Ishikawa (cell line): ENCODE data around the gene MYO16.

Experiments
- CEBPB ChIP-seq: IDR thresholded peaks from 2 replicates; pipeline ENCODE4 v1.6.1; 2012
- CREB1 ChIP-seq: IDR thresholded peaks from 2 replicates; pipeline ENCODE4 v1.6.1; 2012; ENCODE audit warnings: low read depth
- EGR1 ChIP-seq: IDR thresholded peaks from 2 replicates; pipeline ENCODE4 v1.6.1; 2012
- EP300 ChIP-seq: IDR thresholded peaks from 2 replicates; pipeline ENCODE4 v1.6.1; 2012; ENCODE audit warnings: borderline replicate concordance
- FOXM1 ChIP-seq: IDR thresholded peaks from 2 replicates; pipeline ENCODE4 v1.6.1; 2012; ENCODE audit warnings: low read depth, borderline replicate concordance
- NFIC ChIP-seq: IDR thresholded peaks from 2 replicates; pipeline ENCODE4 v1.6.1; 2012
- RAD21 ChIP-seq: IDR thresholded peaks from 2 replicates; pipeline ENCODE4 v1.6.1; 2012; ENCODE audit warnings: low read depth
- TAF1 ChIP-seq: IDR thresholded peaks from 2 replicates; pipeline ENCODE4 v1.6.1; 2012; ENCODE audit warnings: low read depth, mild to moderate bottlenecking
- TCF12 ChIP-seq: IDR thresholded peaks from 2 replicates; pipeline ENCODE4 v1.6.1; 2012; ENCODE audit warnings: low read depth
- TEAD4 ChIP-seq: IDR thresholded peaks from 2 replicates; pipeline ENCODE4 v1.6.1; 2012
- YY1 ChIP-seq: IDR thresholded peaks from 2 replicates; pipeline ENCODE4 v1.6.1; 2012; ENCODE audit warnings: low read depth
- ZBTB7A ChIP-seq: IDR thresholded peaks from 2 replicates; pipeline ENCODE4 v1.6.1; 2012; ENCODE audit warnings: low read depth
- TF ChIP-seq, protein P1 (sequence below): IDR thresholded peaks from 2 replicates; pipeline ENCODE4 v1.6.1; 2012; ENCODE audit warnings: low read depth, mild to moderate bottlenecking
- TF ChIP-seq, protein P2 (sequence below): IDR thresholded peaks from 2 replicates; pipeline ENCODE4 v1.6.1; 2012
- TF ChIP-seq, protein P3 (sequence below): IDR thresholded peaks from 2 replicates; pipeline ENCODE4 v1.6.1; 2012

Gene MYO16

DNA sequence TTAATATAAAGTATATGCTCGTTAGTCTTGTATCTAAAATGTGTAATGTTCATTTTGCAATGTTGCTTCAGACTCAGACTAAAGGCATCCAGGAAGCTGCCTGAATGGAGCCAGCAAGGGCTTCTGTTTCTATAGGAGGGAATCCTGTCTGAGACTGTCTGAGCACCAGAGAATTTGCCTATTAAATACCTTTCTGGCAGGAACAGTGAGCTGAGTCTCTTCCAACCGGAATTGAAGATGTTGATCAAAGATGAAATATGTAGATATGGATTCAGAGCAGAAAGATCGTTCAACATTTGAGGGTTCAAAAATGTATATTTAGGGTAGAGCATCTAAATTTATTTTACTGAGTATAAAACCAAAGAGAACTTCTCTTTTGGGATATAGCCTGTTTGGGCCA is 20.9 kb downstream of the MYO16 start:
- TF ChIP-seq RAD21: no peak

DNA sequence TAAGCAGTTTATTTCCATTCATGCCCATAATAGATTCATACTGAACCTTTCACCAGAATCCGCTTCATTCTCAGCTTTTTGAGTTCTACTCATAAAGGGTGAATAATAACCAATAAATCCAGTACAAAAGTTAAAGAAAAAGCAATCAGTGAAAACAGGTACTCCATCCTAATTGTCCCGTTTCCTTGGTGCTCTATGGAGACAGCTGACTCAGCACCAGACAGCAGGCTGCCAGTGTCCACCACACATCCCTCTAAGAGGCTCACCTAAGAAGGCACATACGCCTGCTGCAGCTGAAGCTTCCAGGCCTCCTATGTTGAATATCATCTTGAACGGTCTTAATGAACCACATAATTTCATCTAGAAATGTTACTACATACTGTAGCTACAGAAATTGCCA is 27.3 kb downstream of the MYO16 start:
- TF ChIP-seq, protein P1, sequence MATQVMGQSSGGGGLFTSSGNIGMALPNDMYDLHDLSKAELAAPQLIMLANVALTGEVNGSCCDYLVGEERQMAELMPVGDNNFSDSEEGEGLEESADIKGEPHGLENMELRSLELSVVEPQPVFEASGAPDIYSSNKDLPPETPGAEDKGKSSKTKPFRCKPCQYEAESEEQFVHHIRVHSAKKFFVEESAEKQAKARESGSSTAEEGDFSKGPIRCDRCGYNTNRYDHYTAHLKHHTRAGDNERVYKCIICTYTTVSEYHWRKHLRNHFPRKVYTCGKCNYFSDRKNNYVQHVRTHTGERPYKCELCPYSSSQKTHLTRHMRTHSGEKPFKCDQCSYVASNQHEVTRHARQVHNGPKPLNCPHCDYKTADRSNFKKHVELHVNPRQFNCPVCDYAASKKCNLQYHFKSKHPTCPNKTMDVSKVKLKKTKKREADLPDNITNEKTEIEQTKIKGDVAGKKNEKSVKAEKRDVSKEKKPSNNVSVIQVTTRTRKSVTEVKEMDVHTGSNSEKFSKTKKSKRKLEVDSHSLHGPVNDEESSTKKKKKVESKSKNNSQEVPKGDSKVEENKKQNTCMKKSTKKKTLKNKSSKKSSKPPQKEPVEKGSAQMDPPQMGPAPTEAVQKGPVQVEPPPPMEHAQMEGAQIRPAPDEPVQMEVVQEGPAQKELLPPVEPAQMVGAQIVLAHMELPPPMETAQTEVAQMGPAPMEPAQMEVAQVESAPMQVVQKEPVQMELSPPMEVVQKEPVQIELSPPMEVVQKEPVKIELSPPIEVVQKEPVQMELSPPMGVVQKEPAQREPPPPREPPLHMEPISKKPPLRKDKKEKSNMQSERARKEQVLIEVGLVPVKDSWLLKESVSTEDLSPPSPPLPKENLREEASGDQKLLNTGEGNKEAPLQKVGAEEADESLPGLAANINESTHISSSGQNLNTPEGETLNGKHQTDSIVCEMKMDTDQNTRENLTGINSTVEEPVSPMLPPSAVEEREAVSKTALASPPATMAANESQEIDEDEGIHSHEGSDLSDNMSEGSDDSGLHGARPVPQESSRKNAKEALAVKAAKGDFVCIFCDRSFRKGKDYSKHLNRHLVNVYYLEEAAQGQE: no peak
- TF ChIP-seq EGR1 (no peak), CEBPB (no peak), EP300 (no peak), YY1 (no peak), TCF12 (no peak), FOXM1 (no peak), TEAD4 (no peak), CREB1 (no peak), NFIC (no peak), RAD21 (no peak), TAF1 (no peak), ZBTB7A (no peak)
- TF ChIP-seq, protein P2, sequence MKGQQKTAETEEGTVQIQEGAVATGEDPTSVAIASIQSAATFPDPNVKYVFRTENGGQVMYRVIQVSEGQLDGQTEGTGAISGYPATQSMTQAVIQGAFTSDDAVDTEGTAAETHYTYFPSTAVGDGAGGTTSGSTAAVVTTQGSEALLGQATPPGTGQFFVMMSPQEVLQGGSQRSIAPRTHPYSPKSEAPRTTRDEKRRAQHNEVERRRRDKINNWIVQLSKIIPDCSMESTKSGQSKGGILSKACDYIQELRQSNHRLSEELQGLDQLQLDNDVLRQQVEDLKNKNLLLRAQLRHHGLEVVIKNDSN: no peak
- TF ChIP-seq, protein P3, sequence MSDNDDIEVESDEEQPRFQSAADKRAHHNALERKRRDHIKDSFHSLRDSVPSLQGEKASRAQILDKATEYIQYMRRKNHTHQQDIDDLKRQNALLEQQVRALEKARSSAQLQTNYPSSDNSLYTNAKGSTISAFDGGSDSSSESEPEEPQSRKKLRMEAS: no peak

DNA sequence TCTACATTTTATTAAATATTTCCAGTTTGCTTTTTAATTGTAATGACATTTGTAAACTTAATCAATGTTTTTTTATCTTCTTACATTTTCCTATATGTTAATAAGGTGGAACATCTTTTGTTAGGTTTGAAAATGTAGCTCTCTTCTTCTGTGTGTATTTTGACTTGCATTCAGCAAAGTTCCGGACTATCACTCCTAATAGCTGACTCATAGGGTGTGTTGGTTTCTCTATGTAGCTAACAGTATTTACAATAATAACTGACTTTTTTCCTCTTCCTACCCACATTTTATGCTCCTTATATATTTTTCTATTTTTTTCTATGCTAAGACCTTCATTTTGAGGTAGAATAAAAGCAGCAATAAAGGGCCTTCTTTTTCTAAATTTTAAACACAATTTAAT is 28.1 kb downstream of the MYO16 start:
- TF ChIP-seq CEBPB (no peak), TEAD4 (no peak), TAF1 (no peak), NFIC (no peak), RAD21 (no peak), TCF12 (no peak), FOXM1 (no peak), EGR1 (no peak), CREB1 (no peak), YY1 (no peak)
- TF ChIP-seq, protein P1: no peak
- TF ChIP-seq, protein P3: no peak

DNA sequence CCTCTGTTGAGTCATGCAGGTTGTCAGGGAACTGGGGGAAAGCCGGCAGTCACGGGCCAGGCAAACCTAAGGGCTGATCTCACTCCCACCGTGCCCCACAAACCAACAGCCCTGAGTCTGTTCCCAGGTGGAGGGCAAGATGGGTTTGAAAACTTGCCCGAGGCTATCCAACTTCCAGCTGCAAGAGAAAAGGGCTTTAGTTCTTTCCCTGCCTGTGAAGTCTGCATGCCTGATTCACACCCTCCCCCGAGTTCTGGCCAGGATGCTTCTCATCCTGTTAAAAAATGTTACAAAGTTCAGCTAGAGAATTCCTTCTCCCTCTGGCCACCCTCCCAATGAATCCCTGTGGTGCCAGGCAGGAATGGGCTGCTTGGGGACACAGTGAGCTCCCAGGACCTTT is 33.1 kb downstream of the MYO16 start:
- TF ChIP-seq FOXM1: no peak
- TF ChIP-seq CREB1: no peak
- no peak for TF ChIP-seq ZBTB7A
- TF ChIP-seq NFIC: no peak
- TF ChIP-seq, protein P2: no peak
- TF ChIP-seq, protein P1: no peak
- TF ChIP-seq, protein P3: no peak
- no peak for TF ChIP-seq CEBPB
- no peak for TF ChIP-seq TAF1
- no peak for TF ChIP-seq EP300
- TF ChIP-seq YY1: no peak
- no peak for TF ChIP-seq EGR1
- TF ChIP-seq RAD21: no peak
- no peak for TF ChIP-seq TEAD4
- TF ChIP-seq TCF12: no peak

DNA sequence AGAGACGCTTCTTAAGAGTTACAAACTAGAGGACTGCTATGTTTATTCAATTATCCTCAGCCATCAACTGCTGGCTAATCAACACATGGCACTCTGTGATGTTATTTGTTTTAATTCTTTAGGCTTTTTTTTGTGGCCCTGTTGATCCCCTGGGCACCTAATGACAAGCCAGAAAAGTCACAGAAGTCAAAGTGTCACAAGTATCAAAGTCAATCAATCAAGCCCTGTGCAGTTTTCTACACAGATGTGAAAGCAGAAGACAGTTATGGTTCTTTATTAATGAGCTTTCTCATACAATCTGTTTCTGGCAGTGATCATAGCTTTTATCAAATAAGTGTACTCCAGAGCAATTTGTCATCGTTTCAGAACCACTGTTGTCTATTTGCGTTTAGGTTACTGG is 34.3 kb downstream of the MYO16 start:
- TF ChIP-seq, protein P3: no peak
- TF ChIP-seq TAF1 (no peak), NFIC (no peak), ZBTB7A (no peak), FOXM1 (no peak), RAD21 (no peak), TEAD4 (no peak), CEBPB (no peak), EP300 (no peak), YY1 (no peak), TCF12 (no peak), EGR1 (no peak)
- TF ChIP-seq, protein P2: no peak
- TF ChIP-seq, protein P1: no peak
